Stomach smooth muscle (tissue), 2 donors: ENCODE results near the gene ADARB2.

Experiments used
- H3K27ac ChIP-seq: one replicate; pipeline ENCODE4 v1.7.0; 2013; ENCODE audit warnings: mild to moderate bottlenecking, low read length, inconsistent platforms
- H3K27me3 ChIP-seq, 2 donors: one replicate each; pipeline ENCODE4 v1.7.0; 2013; ENCODE audit warnings: low read length in 2 of 2; ENCODE audit not compliant: insufficient read depth in 2 of 2, control insufficient read depth in 1 of 2
- H3K36me3 ChIP-seq, 2 donors: one replicate each; pipeline ENCODE4 v1.7.0; 2013; ENCODE audit warnings: low read length in 2 of 2; ENCODE audit not compliant: control insufficient read depth in 2 of 2, insufficient read depth in 2 of 2
- H3K4me1 ChIP-seq: one replicate; pipeline ENCODE4 v1.7.0; 2013; ENCODE audit warnings: low read length; ENCODE audit not compliant: control insufficient read depth, insufficient read depth
- H3K4me3 ChIP-seq, 2 donors: one replicate each; pipeline ENCODE4 v1.7.0; 2013; ENCODE audit warnings: low read length in 2 of 2
- H3K9ac ChIP-seq, 2 donors: one replicate each; pipeline ENCODE4 v1.7.0; 2013; ENCODE audit warnings: low read length in 2 of 2, mild to moderate bottlenecking in 1 of 2
- H3K9me3 ChIP-seq, 2 donors: one replicate each; pipeline ENCODE4 v1.7.0; 2013; ENCODE audit warnings: low read length in 2 of 2; ENCODE audit not compliant: control insufficient read depth in 2 of 2
- donor health status: healthy.
- donor health status: Pancreatic carcinoma.

The ADARB2 gene

DNA sequence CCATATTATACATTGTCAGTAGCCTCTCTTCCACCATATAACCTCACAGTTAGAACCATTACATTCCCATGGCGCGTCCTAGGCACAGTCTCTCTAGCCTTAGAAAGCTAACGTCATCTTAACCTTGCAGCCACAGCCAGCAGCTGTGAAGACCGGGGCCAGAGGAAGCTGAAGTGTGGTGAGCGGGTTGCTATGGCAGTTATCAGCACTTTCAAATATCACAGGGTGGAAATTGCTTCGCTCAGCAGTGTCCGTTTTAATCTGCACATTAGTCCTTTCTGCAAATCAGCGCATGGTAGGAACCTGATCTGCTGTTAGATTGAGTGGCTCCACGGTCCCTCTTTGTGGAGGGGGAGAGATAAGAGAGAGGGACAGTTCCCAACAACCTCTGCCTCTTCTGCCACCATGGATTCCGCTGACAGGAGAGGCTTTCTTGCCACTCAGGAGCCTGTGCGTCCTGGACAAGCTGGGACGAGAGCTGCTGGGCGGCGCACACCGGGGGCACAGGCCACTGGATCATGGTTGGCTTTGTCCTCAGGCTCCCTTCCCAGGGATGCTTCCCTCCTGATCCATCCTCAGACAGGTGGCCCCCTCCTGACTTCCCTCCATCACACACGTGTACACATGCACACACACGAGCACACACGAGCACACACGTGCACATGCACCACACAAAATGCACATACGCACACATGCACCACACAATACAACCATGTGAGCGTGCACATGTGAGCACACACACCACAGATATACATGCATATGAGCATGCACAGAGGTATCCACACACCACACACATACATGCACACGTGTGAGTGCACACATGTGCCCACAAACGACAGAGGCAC, 587.3 kb downstream of the ADARB2 start:
- H3K9ac ChIP-seq, result no peak overlapping the region
- H3K9me3 ChIP-seq, result peaks cover 0 to 8% of the 10 kb centered on the region in 2 donors
- H3K27ac ChIP-seq, result no peak overlapping the region
- H3K4me1 ChIP-seq, result no peaks in the 10 kb centered on the region
- H3K27me3 ChIP-seq, result peaks cover 5% of the 10 kb centered on the region in 2 donors
- no peak overlapping the region for H3K4me3 ChIP-seq
- H3K36me3 ChIP-seq, result no peaks in the 10 kb centered on the region

DNA sequence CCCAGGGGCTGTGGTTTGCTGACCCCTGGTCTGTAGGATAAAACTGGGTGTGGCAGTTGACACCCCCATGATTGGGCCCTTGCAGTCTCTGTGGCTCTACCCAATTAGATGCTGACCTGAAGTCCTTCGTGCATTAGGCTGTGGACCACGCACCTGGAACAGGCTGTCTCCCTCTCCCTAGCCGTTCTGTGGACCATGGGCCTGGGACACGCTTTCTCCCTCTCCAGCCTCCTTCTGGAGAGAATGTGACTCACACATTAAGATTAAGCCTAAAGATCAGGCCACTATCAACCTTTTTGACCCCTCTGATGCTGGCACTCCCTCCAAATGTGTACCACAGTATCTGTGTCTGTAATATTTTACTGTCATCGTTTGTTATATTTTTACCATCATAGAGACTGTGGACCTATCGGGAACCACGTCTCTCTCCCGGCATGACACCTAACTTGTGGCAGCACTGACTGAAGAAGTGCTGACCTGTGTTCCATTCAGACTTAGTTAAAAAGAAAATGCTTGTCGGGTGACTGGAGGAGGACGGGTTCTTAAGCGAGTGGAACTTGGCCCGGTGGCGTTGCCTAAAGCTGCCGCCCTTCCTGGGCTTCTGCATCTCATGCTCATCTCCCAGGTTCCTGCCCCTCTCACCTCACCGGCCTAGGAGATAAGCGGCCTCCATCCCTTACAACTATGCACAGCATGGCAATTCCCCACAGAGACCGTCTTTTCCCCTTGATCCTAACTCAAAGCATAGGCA, 588.3 kb downstream of the ADARB2 start:
- no peak overlapping the region for H3K27ac ChIP-seq
- no peak overlapping the region for H3K9ac ChIP-seq
- H3K9me3 ChIP-seq, result peaks cover 0 to 9% of the 10 kb centered on the region in 2 donors
- H3K27me3 ChIP-seq, result peaks cover 5% of the 10 kb centered on the region in 2 donors
- H3K4me1 ChIP-seq, result no peaks in the 10 kb centered on the region
- H3K4me3 ChIP-seq, result no peak overlapping the region
- H3K36me3 ChIP-seq, result no peaks in the 10 kb centered on the region

DNA sequence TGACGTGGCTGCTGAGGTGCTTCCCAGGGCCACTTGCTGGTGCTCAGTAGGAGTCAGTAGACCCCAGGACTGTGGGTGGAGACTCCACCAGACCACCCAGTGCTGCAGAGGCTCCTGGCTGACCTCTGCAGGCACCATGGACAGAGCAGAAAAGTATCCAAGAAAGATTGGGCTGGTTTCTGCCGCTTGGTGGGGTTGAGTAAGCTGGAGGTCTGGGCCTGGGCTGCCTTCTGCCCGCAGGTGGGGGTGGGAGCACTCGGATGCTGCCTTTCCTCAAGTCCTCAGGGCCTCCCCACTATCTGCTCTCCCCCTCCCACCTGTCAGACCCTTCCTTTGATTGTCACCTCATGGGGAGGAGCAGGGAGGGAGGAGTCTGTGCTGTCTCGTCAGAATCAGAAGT, 589.5 kb downstream of the ADARB2 start:
- Histone ChIP-seq H3K27ac (no peak overlapping the region), H3K27me3 (peaks cover 5% of the 10 kb centered on the region in 2 donors), H3K4me1 (no peaks in the 10 kb centered on the region), H3K9me3 (peaks cover 0 to 12% of the 10 kb centered on the region in 2 donors), H3K4me3 (no peak overlapping the region), H3K36me3 (no peaks in the 10 kb centered on the region), H3K9ac (no peak overlapping the region)

DNA sequence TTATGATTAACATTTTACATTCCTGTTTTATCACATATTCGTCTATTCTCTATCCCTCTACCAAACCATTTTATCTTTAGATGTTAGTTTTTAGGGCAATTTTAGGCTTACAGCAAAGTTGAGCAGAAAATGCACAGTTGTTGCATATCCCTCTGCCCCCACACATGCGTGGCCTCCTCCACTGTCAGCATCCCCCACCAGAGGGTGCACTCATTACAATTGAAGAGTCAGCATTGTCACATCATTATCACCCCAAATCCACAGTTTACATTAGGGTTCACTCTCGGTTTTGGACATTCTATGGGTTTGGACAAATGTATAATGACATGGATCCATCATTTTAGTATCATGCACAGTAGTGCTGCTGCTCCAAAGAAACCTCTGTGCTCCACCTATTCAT, 594.7 kb downstream of the ADARB2 start:
- H3K27me3 ChIP-seq, result no peaks in the 10 kb centered on the region
- no peaks in the 10 kb centered on the region for H3K36me3 ChIP-seq
- H3K9me3 ChIP-seq, result peaks cover 0 to 12% of the 10 kb centered on the region in 2 donors
- no peak overlapping the region for H3K27ac ChIP-seq
- H3K4me3 ChIP-seq, result no peak overlapping the region
- H3K9ac ChIP-seq, result no peak overlapping the region
- H3K4me1 ChIP-seq, result no peaks in the 10 kb centered on the region

DNA sequence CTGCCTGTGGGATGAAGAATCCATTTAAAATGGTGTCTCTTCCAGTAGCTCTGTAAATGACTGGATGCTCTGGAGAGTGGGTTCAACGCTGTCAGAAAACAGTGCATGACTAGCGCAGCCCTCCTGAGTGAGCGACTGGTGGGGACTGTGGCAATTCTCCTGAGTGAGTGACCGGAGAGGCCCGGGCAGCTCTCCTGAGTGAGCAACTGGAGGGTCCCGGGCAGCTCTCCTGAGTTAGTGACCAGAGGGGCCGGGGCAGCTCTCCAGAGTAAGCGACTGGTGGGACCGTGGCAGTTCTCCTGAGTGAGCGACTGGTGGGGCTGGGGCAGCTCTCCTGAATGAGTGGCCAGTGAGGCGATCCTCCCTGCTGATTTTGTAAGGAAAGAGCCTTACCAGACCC, 595.6 kb downstream of the ADARB2 start:
- peaks cover 0 to 12% of the 10 kb centered on the region in 2 donors for H3K9me3 ChIP-seq
- H3K27me3 ChIP-seq, result no peaks in the 10 kb centered on the region
- no peak overlapping the region for H3K9ac ChIP-seq
- H3K4me3 ChIP-seq, result no peak overlapping the region
- no peaks in the 10 kb centered on the region for H3K4me1 ChIP-seq
- no peaks in the 10 kb centered on the region for H3K36me3 ChIP-seq
- no peak overlapping the region for H3K27ac ChIP-seq

DNA sequence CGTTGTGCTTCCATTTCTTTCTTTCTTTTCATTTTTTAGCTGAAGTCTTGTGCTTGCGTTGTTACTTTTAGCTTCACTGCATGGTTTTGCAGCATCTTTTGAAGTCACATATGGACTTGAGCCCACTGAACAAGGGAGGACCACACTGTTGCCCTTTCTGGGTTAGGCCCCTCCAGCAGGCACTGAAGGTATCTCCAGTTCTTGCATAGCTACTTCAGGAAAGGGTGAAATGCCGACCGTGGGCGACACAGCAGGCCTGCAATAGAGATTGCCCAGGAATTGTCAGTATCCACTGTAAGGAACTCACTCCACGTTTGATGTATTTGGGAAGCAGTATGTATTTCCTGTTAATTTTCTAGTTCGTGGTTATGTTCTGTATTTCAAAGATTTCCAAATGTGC, 596.1 kb downstream of the ADARB2 start:
- H3K27me3 ChIP-seq, result no peaks in the 10 kb centered on the region
- H3K36me3 ChIP-seq, result no peaks in the 10 kb centered on the region
- no peak overlapping the region for H3K9ac ChIP-seq
- no peak overlapping the region for H3K27ac ChIP-seq
- no peak overlapping the region for H3K4me3 ChIP-seq
- H3K9me3 ChIP-seq, result peaks cover 0 to 7% of the 10 kb centered on the region in 2 donors
- no peaks in the 10 kb centered on the region for H3K4me1 ChIP-seq

DNA sequence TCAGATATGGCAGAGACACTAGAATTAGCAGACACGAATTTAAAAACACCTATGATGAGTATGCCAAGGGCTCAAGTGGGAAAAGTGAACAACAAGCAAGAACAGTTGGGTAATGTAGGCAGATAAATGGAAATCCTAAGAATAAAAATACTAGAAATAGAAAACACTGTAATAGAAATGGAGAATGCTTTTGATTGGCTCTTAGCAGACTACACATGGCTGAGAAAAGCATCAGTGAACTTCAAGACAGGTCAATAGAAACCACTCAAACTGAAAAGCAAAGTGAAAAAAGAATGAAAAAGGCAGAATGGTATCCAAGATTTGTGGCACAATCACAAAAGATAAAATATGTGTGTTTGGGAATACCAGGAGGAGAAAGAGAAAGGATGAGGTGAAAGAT, 598.8 kb downstream of the ADARB2 start:
- H3K9ac ChIP-seq, result no peak overlapping the region
- H3K4me3 ChIP-seq, result no peak overlapping the region
- no peaks in the 10 kb centered on the region for H3K4me1 ChIP-seq
- no peaks in the 10 kb centered on the region for H3K36me3 ChIP-seq
- no peaks in the 10 kb centered on the region for H3K9me3 ChIP-seq
- H3K27ac ChIP-seq, result no peak overlapping the region
- no peaks in the 10 kb centered on the region for H3K27me3 ChIP-seq

DNA sequence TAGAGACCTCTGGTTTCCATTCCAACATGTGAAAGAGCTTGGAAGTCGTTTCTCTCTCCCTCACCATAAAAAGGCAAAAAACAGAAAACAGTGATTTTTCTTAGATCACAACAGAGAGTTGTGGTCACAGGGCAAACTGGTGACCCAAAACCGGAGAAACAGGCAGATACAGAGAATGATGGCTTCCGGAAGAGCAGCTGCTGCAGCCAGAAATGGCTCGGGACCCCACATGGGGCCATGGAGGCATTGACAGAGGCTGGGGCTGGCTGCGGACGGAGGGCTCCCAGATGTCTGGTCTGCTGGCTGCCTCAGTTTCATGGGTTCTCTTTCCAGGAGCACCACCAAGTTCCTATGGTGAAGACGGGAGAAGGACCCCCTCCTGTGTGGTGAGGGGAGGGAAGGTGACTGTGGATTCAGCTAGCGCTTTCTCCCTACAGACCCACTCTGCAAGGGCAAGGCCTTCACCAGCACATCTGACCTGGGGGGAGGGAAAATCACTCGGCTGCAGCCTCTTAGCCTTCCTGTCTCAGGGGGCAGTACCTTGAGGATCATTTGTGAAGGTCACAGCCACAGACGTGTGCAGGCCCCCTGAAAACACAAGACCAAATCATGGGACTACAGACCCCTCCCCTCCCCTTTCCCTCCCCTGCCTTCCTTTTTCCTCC, 599.7 kb downstream of the ADARB2 start:
- Histone ChIP-seq H3K27me3 (no peaks in the 10 kb centered on the region), H3K4me1 (no peaks in the 10 kb centered on the region), H3K4me3 (no peak overlapping the region), H3K27ac (no peak overlapping the region), H3K36me3 (no peaks in the 10 kb centered on the region), H3K9ac (no peak overlapping the region), H3K9me3 (no peaks in the 10 kb centered on the region)

DNA sequence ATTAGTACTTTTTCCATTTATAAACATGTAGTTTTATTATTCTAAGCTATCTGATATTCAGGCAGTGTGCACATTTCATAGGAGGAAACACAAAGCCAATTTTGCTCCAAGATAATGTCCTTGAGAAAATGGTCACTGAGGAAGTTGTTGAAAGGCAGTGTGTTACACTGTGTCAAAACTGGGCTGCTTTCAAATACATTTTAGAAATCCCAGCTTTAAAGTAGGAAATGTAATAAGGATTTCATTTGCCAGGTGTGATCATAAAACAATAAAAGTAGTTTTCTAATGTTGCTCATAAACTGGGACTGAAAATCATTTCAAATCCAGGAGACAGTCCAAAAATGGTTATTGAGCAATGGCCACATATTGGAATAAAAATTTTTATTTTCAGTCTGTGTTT, 601.1 kb downstream of the ADARB2 start:
- no peak overlapping the region for H3K4me3 ChIP-seq
- no peaks in the 10 kb centered on the region for H3K9me3 ChIP-seq
- peaks cover 3 to 6% of the 10 kb centered on the region in 2 donors for H3K36me3 ChIP-seq
- no peak overlapping the region for H3K9ac ChIP-seq
- no peak overlapping the region for H3K27ac ChIP-seq
- no peaks in the 10 kb centered on the region for H3K27me3 ChIP-seq
- no peaks in the 10 kb centered on the region for H3K4me1 ChIP-seq

DNA sequence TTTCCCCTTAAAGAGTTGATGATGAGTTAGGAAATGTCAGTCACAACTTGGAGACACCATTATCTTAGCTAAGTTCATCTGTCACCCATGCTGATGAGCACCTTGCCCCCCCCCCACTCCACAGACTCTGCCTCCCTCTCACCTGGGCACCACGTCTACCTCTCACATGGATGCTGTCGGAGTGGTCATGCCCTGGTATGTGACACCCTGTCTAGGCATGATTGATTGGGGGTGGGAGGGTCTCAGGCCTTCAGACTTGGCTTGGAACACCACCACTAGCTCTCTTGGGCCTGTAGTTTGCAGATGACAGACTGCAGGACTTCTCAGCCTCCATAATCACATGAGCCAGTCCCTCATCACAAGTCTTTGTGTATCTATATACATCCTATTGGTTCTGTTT, 603.2 kb downstream of the ADARB2 start:
- Histone ChIP-seq H3K4me3 (no peak overlapping the region), H3K9me3 (no peaks in the 10 kb centered on the region), H3K4me1 (no peaks in the 10 kb centered on the region), H3K9ac (no peak overlapping the region), H3K27ac (no peak overlapping the region), H3K27me3 (no peaks in the 10 kb centered on the region), H3K36me3 (peaks cover 23 to 26% of the 10 kb centered on the region in 2 donors)
